Motor neuron (in vitro differentiated cells): ENCODE results near the gene NPY2R. TPM values are rescaled to one million over a fixed set of nuclear protein-coding genes. Genes with fewer than 3 reads are reported as not detected.

Experiments
- total RNA-seq, 8 experiments: library from RNA; unstranded; fragments of 300-600 nt; gene quantifications; 2 replicates each; pipeline versions ENCODE4 v1.2.3 to v1.2.4, GENCODE V29; 2022

The NPY2R gene
- total RNA-seq, 8 experiments from 2014 or later: 0.05 to 0.76 (median 0.10) TPM

Other genes starting within 250 kb of the NPY2R start
- gene MAP9, start 168.3 kb downstream of the NPY2R start, total RNA-seq: 10 to 100 TPM in 6 of 8 experiments, 1 to 10 TPM in 1, under 1 TPM in 1; 0.81 to 67.1 (median 34.2) TPM